ENCODE data around the gene TSPAN10.

The TSPAN10 gene

GRCh38 chr17:81601525-81602120, 35.4 kb upstream of the TSPAN10 start:
- TF ChIP-seq CTCF (IDR thresholded peaks at IDR 0.05; ENCODE audit: borderline replicate concordance, insufficient read depth, low read depth, low read length), result peak; percentile 71
- no peak overlapping the region for H3K4me3 ChIP-seq (ENCODE audit: low read depth, low read length)

- no peak overlapping the region for H3K4me3 ChIP-seq (ENCODE audit: low read depth, low read length)
- TF ChIP-seq CTCF (IDR thresholded peaks at IDR 0.05; ENCODE audit: borderline replicate concordance, insufficient read depth, low read depth, low read length), result no peak
Measured at GRCh38 chr17:81603846-81604610, 33.0 kb upstream of the TSPAN10 start.

GRCh38 chr17:81607431-81607830, 29.6 kb upstream of the TSPAN10 start:
- H3K4me3 ChIP-seq (ENCODE audit: low read depth, low read length), result no peak overlapping the region
- no peak for TF ChIP-seq CTCF (IDR thresholded peaks at IDR 0.05; ENCODE audit: borderline replicate concordance, insufficient read depth, low read depth, low read length)

- TF ChIP-seq CTCF (IDR thresholded peaks at IDR 0.05; ENCODE audit: borderline replicate concordance, insufficient read depth, low read depth, low read length), result no peak
Measured at GRCh38 chr17:81608082-81608481, 28.9 kb upstream of the TSPAN10 start.

GRCh38 chr17:81608605-81609004, 28.4 kb upstream of the TSPAN10 start:
- H3K4me3 ChIP-seq (ENCODE audit: low read depth, low read length), result no peak overlapping the region
- no peak for TF ChIP-seq CTCF (IDR thresholded peaks at IDR 0.05; ENCODE audit: borderline replicate concordance, insufficient read depth, low read depth, low read length)

More at GRCh38 chr17:81608082-81608481, 28.9 kb upstream of the TSPAN10 start:
- H3K4me3 ChIP-seq (ENCODE audit: low read depth, low read length), result no peak overlapping the region

GRCh38 chr17:81609541-81610311, 27.3 kb upstream of the TSPAN10 start:
- no peak overlapping the region for H3K4me3 ChIP-seq (ENCODE audit: low read depth, low read length)
- TF ChIP-seq CTCF (IDR thresholded peaks at IDR 0.05; ENCODE audit: borderline replicate concordance, insufficient read depth, low read depth, low read length), result no peak
